Inferior parietal cortex (tissue), 1 donor: Measurements from ENCODE around the gene TCF12.

Experiments used
- DNase-seq: peaks from one replicate; pipeline ENCODE4 v3.0.0-alpha.2; 2016; ENCODE audit errors: extremely low spot score

The TCF12 gene

GRCh38 chr15:57217778-57218598 lies 299.5 kb downstream of the TCF12 start:
- DNase-seq = no peak

GRCh38 chr15:57218826-57219576 lies 300.6 kb downstream of the TCF12 start:
- DNase-seq = no peak

GRCh38 chr15:57220205-57220604 lies 301.8 kb downstream of the TCF12 start:
- DNase-seq = no peak

- no peak for DNase-seq
Observed at GRCh38 chr15:57221134-57221533, 302.7 kb downstream of the TCF12 start.

GRCh38 chr15:57223345-57223744 lies 304.9 kb downstream of the TCF12 start:
- DNase-seq = no peak

- no peak for DNase-seq
Observed at GRCh38 chr15:57223887-57224286, 305.4 kb downstream of the TCF12 start.

GRCh38 chr15:57224664-57225063 lies 306.2 kb downstream of the TCF12 start:
- DNase-seq = no peak

GRCh38 chr15:57227166-57227565 lies 308.7 kb downstream of the TCF12 start:
- DNase-seq = no peak

- no peak for DNase-seq
Observed at GRCh38 chr15:57227899-57228298, 309.5 kb downstream of the TCF12 start.

GRCh38 chr15:57228395-57228794 lies 310.0 kb downstream of the TCF12 start:
- DNase-seq = no peak

- no peak for DNase-seq
Observed at GRCh38 chr15:57229051-57229450, 310.6 kb downstream of the TCF12 start.

GRCh38 chr15:57231559-57231958 lies 313.1 kb downstream of the TCF12 start:
- no peak for DNase-seq

GRCh38 chr15:57234156-57234555 lies 315.7 kb downstream of the TCF12 start:
- no peak for DNase-seq

GRCh38 chr15:57235186-57235585 lies 316.7 kb downstream of the TCF12 start:
- DNase-seq = no peak

GRCh38 chr15:57235873-57236272 lies 317.4 kb downstream of the TCF12 start:
- DNase-seq = no peak

- DNase-seq = no peak
Observed at GRCh38 chr15:57236561-57237300, 318.3 kb downstream of the TCF12 start.

GRCh38 chr15:57237301-57237642 lies 318.8 kb downstream of the TCF12 start:
- no peak for DNase-seq

- DNase-seq = no peak
Observed at GRCh38 chr15:57237676-57238075, 319.2 kb downstream of the TCF12 start.

GRCh38 chr15:57245130-57245529 lies 326.7 kb downstream of the TCF12 start:
- no peak for DNase-seq

GRCh38 chr15:57245714-57246113 lies 327.3 kb downstream of the TCF12 start:
- no peak for DNase-seq

GRCh38 chr15:57248074-57248473 lies 329.6 kb downstream of the TCF12 start:
- DNase-seq = no peak

GRCh38 chr15:57251308-57251707 lies 332.9 kb downstream of the TCF12 start:
- DNase-seq = no peak

GRCh38 chr15:57251941-57252340 lies 333.5 kb downstream of the TCF12 start:
- no peak for DNase-seq
